Hippocampal formation (tissue), 2 donors: Measurements from ENCODE around the gene PRODH.
"Not testable (repeated sequence)": the region's sequence is repeated elsewhere in the genome, so short reads cannot be mapped to it uniquely, and the experiment has no call there.

ENCODE experiments used
- DNase-seq, 2 donors: peaks; one replicate each; lab custom pipeline; 2025; lab: John Stamatoyannopoulos, UW

PRODH gene

GRCh38 chr22:18968011-18968749 is 32.1 kb upstream of the PRODH start:
- no peak for DNase-seq

DNA sequence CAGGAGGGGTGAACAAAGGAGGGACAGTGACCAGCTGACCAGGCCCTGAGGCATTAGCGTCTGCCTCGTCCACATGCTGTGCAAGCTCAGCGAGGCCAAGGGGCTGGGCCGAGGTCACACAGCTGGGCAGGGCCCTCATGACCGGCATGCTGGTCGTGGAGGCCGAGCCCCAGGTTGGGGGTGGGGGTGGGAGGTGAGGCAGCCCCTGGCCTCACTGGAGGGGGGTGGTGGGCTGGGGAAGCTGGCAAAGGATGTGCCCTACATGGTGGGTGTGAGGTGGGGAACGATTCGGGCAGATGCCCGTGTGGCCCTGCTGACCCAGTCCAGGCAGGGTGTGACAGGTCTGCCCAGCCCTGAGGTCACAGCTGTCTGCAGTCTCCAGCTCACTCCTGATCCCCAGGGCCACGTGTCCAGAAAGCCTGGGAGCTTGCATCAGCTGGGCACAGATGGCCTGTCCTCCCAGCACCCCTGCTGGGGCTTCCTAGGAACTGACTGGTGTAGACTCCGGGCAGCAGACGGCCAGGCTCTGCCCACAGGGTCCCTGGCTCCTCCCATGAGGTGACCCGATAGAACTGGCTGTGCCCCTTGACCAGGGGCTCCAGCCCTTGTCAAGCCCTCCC is 31.4 kb upstream of the PRODH start:
- not testable (repeated sequence) for DNase-seq

DNA sequence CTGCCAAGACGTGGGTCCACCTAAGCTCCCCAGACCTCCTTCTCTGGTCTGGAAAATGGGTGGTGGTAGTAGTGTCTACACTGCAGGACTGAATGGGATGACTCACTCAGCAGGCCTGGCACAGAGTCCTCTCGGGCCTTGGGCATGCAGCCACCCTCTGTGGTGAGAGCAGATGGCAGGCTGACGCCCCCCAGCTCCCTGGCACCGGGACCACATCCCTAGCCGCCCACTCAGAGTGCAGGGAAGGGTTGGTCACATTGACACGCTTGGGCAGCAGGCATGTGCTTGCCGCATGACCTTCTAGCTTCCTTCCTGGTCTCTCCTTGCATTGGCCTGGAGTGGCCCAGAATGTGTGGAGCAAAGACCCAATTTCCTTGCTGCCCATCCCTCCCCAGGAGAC is 30.7 kb upstream of the PRODH start:
- no peak for DNase-seq

- DNase-seq, result no peak
Observed at GRCh38 chr22:18965526-18966421, 29.7 kb upstream of the PRODH start.

GRCh38 chr22:18964501-18965265 is 28.6 kb upstream of the PRODH start:
- DNase-seq, result not testable (repeated sequence)

GRCh38 chr22:18964051-18964450 is 28.0 kb upstream of the PRODH start:
- not testable (repeated sequence) for DNase-seq

- no peak for DNase-seq
Observed at GRCh38 chr22:18962308-18962635, 26.2 kb upstream of the PRODH start.

DNA sequence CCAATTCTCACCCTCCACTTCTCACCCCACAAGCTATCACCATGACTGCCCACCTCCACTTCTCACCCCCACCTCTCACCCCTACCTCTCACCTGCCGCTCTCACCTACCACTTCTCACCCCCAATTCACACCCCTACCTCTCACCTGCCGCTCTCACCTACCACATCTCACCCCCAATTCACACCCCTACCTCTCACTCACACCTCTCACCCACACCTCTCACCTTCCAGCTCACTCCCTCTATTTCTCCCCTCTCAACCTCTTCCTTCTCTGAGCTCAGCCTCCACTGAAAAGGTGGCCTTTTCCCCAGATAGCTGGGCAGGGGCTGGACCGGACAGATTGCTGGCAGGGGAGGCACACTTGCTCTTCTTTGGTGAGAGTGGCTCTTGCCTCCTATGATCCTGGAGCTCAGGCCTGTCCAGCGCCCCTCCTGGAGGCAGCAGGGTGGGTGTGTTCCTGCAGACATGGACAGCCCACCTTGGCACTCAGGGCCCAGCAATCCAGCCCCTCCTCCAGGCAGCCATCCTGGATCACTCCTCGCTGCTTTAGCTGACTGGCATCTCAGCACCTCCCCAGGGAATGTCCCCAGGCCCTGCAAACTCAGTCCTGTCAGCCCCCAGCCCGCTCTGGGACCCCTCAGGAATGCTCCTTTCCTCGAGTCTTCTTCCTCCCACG is 25.7 kb upstream of the PRODH start:
- DNase-seq, result not testable (repeated sequence)

DNA sequence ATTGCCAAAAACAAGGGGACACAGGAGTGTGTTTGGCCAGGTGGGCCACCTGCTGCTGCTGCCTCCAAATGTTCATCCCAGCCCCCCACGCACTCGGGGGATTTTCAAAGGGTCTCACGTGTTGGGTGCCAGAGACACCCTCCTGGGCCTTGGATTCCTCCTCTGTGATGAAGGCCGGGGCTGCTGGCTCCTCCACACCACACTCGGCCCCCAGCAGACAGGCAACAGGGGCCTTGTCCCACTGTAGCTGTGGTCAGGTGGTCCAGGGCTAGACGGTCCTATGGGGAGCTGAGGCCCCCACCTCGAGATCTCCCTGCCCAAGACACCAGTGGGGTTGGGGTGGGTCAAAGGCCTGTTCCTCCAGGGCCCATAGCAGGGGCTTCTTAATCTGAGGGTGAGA is 25.1 kb upstream of the PRODH start:
- not testable (repeated sequence) for DNase-seq

DNA sequence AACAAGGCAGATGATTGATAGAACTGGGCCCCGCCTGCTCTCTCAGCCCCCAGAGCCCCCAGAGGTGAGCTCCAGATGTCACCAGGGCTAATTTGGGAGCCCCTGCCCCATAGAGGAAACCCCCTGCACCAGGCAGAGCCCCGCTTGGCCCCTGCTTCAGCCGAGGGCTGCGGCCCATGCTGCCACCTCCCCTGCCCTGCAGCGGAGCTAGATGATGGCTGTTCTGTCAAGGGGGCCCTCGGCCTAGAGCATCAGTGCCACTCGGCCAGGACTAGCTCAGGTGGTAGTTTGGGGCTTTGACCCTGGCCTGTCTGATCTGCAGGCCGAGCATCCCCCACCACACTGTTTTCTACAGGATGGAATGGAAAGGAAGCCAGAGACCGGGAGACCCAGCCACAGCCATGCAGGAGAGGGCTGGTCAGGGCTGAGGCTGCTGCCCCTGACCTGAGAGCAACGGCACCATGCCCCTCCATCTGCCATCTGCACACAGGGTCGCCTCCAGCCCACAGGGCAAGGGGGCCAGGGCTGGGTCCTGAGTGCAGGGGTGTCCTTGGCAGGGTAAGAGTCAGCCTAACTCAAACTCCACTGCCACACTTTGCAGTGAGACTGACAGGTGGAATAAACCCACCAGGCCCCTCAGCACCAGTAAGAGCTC is 24.2 kb upstream of the PRODH start:
- DNase-seq, result not testable (repeated sequence)

- DNase-seq, result not testable (repeated sequence)
Observed at GRCh38 chr22:18959741-18960140, 23.6 kb upstream of the PRODH start.

GRCh38 chr22:18959266-18959665 is 23.2 kb upstream of the PRODH start:
- not testable (repeated sequence) for DNase-seq

- DNase-seq, result not testable (repeated sequence)
Observed at GRCh38 chr22:18958738-18959137, 22.6 kb upstream of the PRODH start.

- peak in 1 of 2 donors; percentile 8 for DNase-seq
Observed at GRCh38 chr22:18958321-18958705, 22.2 kb upstream of the PRODH start.

DNA sequence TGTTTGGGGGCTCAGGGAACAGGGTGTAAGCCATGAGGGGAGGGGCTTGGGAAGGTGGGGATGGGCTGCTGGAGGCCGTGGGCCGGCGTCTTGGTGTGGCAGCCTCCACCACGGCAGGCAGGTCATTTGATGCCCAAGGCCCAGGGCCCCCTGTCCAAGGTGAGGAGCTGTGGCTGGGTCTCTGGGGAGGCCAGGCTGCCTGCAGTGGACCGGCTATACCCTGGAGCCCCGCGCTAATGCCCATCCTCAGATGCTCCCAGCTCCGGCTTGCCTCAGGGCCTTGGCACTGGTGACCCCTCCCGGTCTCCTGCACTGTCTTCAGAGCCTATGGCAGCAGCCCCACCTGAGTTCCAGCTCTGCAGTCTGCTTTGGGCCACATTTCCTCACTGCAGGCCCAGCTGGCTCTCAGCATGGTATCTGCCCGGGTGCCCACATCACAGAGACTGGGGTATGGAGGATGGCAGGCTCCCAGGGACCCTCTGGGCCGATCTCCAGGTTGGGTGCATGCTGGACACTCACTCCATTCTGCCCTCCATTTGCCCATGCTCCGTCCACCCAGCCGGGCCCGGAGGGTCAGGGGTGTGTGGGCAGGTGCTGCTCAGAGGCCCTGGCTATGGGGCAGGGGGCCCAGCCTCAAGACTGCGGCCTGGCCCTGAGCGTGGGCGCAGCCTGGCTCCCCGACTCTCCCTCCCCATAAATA is 21.7 kb upstream of the PRODH start:
- DNase-seq, result not testable (repeated sequence)

DNA sequence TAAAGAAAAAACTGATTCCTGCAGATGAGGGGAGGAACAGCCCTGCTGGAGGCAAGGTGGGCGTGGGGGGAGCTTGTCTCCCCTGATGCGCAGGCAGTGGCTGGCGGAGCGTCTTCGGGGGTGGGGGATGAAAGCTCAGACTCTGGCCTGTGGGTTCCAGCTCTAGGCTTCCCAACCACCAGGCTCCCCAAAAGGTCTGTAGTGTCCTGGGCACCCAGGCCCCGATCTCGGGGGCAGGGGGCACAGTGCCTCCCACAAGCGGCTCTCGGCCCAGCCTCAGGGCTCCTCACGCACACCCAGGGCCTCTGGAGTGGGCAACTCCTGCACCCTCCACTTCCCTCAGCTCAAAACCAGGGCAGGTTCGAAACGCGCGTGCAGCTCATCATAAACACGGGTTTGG is 20.9 kb upstream of the PRODH start:
- not testable (repeated sequence) for DNase-seq

DNA sequence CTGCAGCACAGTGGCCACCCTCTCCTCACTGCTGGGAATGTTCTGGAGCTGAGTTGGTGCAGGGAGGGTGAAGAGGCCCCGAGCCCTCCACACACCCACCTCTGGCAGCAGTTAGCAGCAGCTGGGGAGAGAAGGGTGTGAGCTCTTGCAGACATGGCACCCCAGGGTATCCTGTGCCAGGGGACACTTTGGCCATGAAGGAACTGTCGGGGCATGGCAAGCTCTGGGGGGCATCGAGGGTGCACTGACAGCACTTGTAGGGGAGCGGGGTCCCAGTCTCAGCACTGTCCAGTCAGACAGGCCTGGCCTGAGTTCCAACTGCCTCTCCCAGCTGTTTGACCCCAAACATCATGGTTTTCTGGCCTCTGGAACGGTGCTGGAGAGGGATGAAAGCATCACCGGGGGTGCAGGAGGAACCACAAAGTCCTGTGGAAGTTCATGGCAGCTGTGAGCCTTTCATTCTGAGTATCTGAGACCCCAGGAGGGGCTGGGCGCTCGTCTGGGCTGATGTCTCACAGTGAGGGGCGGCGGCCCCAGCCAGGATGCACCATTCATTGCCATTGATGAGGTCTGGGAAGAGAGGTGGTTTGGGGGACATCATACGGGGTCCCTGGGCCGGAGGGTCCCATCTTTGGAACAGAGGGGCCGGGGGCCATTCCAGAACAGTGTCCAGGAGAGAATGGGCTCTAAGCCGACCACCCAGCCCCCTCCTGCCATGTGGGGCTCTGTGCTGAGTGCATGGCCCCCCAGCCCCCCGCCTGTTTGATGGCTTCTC is 20.2 kb upstream of the PRODH start:
- DNase-seq, result not testable (repeated sequence)

DNA sequence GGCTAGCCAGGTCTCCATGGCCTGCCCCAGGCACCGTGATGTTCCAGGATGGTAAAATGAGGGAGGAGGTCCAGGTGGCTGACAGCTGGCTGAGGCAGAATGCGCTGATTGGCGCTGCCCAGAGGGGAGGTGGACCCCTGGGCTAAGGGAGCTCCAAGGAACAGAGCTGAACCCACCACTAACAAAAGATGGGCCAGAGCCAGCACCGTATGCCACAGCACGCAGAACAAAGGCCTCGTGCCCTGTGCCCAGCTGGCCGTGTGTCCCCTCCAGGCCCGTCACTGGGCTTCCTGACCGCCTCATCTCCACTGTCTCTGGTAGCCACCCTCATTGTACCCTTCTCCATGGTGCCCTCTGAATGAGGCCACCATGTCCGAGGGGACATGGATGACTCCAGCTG is 19.6 kb upstream of the PRODH start:
- DNase-seq, result no peak

DNA sequence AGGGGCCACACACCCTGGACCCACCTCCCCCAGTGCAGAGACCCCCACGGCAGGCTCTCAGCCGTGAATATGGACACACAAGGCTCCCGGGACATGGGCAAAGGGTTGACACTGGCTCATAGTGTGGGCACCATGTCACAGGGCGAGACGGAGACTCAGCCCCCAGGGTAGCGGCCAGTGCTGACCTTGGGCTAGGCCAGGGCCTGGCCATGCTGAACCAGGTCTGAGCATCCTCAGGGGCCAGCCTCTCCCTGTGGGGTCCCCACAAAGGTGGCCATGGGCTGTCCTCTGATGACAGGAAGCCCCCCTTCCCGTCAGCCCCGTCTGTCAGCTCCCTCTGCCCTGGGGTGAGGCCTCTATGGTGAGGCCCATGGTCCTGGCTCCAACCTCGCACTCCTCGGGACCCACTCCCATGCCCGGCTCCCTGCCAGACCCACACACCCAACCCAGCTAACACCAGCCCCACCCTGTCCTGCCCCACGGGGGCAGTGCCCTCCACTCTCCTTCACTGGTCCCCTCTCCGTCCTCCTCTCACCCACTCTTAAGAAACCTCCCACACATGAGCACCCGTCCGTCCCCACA is 19.0 kb upstream of the PRODH start:
- no peak for DNase-seq
